22Rv1 (cell line): Measurements from ENCODE around the gene A3GALT2.

Source experiments
- ZFX ChIP-seq: fragments of 450-650 bp; IDR thresholded peaks from 2 replicates; pipeline ENCODE4 v1.6.1; 2017; ENCODE audit warnings: antibody characterized with exemption, borderline replicate concordance
- TF ChIP-seq, protein P1 (sequence below): fragments of 450-650 bp; IDR thresholded peaks from 2 replicates; pipeline ENCODE4 v1.5.1; 2017; ENCODE audit warnings: mild to moderate bottlenecking

DNA sequence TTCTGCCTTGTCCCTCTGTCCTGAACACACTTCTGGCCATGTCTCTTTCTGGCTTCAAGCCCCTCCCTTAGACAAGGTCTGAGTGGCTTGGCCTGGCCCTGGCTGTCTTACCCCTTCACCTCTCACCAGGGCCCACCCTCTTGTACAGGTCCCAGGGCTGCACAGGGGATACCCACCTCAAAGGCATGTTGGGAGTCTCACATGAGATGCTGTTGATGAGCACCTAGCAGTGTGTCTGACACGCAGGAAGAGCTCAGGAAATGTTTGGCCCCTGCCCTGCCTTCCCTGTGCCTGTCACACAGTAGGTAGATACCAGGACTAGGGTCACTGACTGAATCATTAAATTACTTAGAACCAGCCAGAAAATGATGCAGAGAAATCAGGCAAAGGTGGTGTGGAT lies 48.0 kb downstream of the A3GALT2 start:
- TF ChIP-seq, protein P1, sequence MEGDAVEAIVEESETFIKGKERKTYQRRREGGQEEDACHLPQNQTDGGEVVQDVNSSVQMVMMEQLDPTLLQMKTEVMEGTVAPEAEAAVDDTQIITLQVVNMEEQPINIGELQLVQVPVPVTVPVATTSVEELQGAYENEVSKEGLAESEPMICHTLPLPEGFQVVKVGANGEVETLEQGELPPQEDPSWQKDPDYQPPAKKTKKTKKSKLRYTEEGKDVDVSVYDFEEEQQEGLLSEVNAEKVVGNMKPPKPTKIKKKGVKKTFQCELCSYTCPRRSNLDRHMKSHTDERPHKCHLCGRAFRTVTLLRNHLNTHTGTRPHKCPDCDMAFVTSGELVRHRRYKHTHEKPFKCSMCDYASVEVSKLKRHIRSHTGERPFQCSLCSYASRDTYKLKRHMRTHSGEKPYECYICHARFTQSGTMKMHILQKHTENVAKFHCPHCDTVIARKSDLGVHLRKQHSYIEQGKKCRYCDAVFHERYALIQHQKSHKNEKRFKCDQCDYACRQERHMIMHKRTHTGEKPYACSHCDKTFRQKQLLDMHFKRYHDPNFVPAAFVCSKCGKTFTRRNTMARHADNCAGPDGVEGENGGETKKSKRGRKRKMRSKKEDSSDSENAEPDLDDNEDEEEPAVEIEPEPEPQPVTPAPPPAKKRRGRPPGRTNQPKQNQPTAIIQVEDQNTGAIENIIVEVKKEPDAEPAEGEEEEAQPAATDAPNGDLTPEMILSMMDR: no peak
- TF ChIP-seq ZFX: no peak
